ENCODE measurements around the gene FANCI. TPM values are rescaled to one million over a fixed set of nuclear protein-coding genes. Genes with fewer than 3 reads are reported as not detected.

Gene FANCI
- total and polyA plus RNA-seq, 2 of the 13 experiments (the other 11 are each of a cell fraction or from before 2014, with no cell fraction given), result 15.7 to 68.8 TPM

GRCh38 chr15:89243691-89244573 lies at the start of gene FANCI (continued):
- no peak for TF ChIP-seq ZNF281 (CRISPR knock-in tag; IDR thresholded peaks at IDR 0.05; ENCODE audit: borderline replicate concordance)
- no peak for TF ChIP-seq ZNF850 (CRISPR knock-in tag; conservative IDR thresholded peaks at IDR 0.05)
- TF ChIP-seq ZKSCAN5 (CRISPR knock-in tag; IDR thresholded peaks at IDR 0.05), result peak; percentile 54; the same call in 1 of the 2 replicates
- no peak for TF ChIP-seq MLXIP (CRISPR knock-in tag; IDR thresholded peaks at IDR 0.05; ENCODE audit: borderline replicate concordance)
- no peak for TF ChIP-seq MBD4 (IDR thresholded peaks at IDR 0.05; ENCODE audit: borderline replicate concordance, low read length)
- TF ChIP-seq ZNF20 (CRISPR knock-in tag; IDR thresholded peaks at IDR 0.05), result no peak
- peak; percentile 40; the same call in 1 of the 2 replicates for TF ChIP-seq TAF1 (CRISPR knock-in tag; IDR thresholded peaks at IDR 0.05)
- TF ChIP-seq ZNF790 (CRISPR knock-in tag; IDR thresholded peaks at IDR 0.05; ENCODE audit: borderline replicate concordance), result no peak
- peak; percentile 90 for TF ChIP-seq GABPA (IDR thresholded peaks at IDR 0.05; ENCODE audit: low read depth, low read length)
- peak; percentile 98 for TF ChIP-seq GABPA (CRISPR knock-in tag; IDR thresholded peaks at IDR 0.05; ENCODE audit: low read depth)
- TF ChIP-seq FOXA1 (IDR thresholded peaks at IDR 0.05), result no peak
- TF ChIP-seq FOXA1 (CRISPR knock-in tag; IDR thresholded peaks at IDR 0.05), result 0 out of 2 replicates have a peak, but pooled peaks have one; percentile 32
- TF ChIP-seq ZNF780A (CRISPR knock-in tag; IDR thresholded peaks at IDR 0.05), result no peak
- TF ChIP-seq YY1 (IDR thresholded peaks at IDR 0.05; ENCODE audit: insufficient read depth, insufficient replicate concordance, low read depth, low read length), result peak; percentile 54
- TF ChIP-seq ZNF616 (CRISPR knock-in tag; IDR thresholded peaks at IDR 0.05; ENCODE audit: low read depth), result no peak
- 0 out of 2 replicates have a peak, but pooled peaks have one; percentile 4 for TF ChIP-seq RBAK (CRISPR knock-in tag; IDR thresholded peaks at IDR 0.05)
- no peak; the same call in 1 of the 2 replicates for TF ChIP-seq TOPORS (CRISPR knock-in tag; IDR thresholded peaks at IDR 0.05)
- TF ChIP-seq RXRA (CRISPR knock-in tag; IDR thresholded peaks at IDR 0.05), result peak; percentile 70
- peak; percentile 89 for TF ChIP-seq KAT8 (CRISPR knock-in tag; IDR thresholded peaks at IDR 0.05)
- no peak for TF ChIP-seq ZNF609 (CRISPR knock-in tag; IDR thresholded peaks at IDR 0.05; ENCODE audit: borderline replicate concordance)

Data from HepG2 (cell line).